Measurements from ENCODE around the gene KRTAP15-1.

KRTAP15-1 gene, protein sequence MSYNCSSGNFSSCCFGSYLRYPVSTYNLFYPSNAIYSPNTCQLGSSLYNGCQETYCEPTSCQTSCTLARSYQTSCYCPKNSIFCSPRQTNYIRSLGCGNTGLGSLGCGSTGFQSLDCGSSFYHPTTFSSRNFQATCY

GRCh38 chr21:30439975-30440374 is at the start of gene KRTAP15-1:
TSS of gene KRTAP15-1 (plus strand) at chr21:30440275. CDS start at chr21:30440328, 53 bp downstream.
- no peak for DNase-seq

GRCh38 chr21:30391492-30392025 is 48.5 kb upstream of the KRTAP15-1 start:
- no peak for DNase-seq

GRCh38 chr21:30395731-30396130 is 44.3 kb upstream of the KRTAP15-1 start, which contains the start of gene KRTAP13-1:
TSS of gene KRTAP13-1 (plus strand) at chr21:30396031. CDS start at chr21:30396087, 56 bp downstream.
- no peak for DNase-seq

DNA sequence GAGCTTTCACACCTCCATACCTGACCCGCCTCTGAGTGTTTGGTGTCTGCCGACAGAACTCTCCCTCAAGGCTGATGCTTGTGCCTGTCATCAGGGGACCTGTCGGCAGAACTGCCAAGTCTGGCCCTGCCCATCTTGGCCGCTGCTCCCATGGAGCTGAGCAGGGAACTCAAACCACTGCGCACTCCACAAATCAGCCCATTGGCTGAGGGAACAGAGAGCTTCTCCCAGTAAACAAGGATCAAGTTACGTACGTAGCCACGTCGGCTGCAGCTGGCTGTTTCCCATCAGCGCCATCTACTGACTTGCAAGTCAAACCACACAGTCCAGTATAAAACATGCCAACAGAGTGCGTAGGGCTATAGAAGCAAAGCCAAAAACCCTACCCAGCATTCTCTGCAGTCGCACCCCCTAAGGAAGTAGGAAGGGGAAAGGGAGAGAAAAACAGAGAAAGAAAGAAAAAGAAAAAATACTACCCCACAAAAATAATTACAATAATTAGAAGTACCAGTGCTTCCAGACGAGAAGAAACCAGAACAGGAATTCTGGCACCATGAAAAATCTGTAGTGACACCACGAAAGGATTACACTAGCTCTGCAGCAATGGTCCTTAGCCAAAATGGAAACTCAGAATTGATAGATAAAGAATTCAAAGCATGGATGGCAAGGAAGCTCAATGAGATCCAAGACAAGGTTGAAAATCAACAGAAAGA is 31.1 kb upstream of the KRTAP15-1 start:
- DNase-seq: peak; percentile 7

DNA sequence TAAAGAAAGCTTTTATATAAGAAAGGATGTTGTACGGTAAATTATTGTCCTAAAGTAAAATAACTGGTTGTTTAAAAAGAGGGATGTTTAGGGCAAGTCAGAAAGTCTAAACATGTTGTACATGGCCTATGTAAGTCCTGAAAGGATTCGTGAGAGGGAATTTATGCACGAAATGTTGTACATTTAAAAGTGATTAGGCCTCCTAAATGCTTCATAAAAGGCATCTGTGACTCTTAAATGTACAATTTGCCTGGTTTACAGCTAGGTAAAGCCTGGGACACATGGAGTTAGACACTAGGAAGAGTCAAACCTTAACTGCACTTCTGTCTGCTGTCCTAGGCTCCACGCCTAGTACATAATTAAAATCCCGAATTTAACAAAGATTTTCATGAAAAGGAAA is 24.1 kb upstream of the KRTAP15-1 start:
- no peak for DNase-seq

- no peak for DNase-seq
These were observed 14.2 kb upstream of the KRTAP15-1 start, which contains the start of gene KRTAP13-3 for GRCh38 chr21:30425826-30426225. TSS of gene KRTAP13-3 (minus strand) at chr21:30425926. CDS start at chr21:30425912, 14 bp downstream.

DNA sequence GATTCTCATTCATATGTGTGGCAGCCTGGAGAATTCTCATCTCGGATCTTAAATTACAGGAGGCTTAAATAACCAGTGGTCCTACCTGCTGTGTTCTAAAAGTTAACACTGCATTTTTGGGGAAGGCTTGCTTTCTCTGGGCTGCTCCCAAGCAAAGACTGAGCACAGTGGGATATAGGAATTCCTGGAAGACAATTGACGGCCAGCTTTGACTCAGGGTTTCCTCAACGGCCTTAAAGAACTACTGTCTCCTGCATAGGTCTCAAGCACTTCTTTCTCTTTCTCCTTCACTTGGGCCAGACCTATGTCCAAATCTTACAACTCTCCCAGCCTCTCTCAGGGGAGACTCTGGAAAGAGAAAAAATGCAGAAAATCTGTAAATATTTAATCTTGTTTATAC is 13.3 kb upstream of the KRTAP15-1 start:
- no peak for DNase-seq

- DNase-seq: no peak
These were observed 9.9 kb upstream of the KRTAP15-1 start, which contains the start of gene KRTAP13-4 for GRCh38 chr21:30430170-30430655. TSS of gene KRTAP13-4 (plus strand) at chr21:30430220. CDS start at chr21:30430276, 56 bp downstream.

DNA sequence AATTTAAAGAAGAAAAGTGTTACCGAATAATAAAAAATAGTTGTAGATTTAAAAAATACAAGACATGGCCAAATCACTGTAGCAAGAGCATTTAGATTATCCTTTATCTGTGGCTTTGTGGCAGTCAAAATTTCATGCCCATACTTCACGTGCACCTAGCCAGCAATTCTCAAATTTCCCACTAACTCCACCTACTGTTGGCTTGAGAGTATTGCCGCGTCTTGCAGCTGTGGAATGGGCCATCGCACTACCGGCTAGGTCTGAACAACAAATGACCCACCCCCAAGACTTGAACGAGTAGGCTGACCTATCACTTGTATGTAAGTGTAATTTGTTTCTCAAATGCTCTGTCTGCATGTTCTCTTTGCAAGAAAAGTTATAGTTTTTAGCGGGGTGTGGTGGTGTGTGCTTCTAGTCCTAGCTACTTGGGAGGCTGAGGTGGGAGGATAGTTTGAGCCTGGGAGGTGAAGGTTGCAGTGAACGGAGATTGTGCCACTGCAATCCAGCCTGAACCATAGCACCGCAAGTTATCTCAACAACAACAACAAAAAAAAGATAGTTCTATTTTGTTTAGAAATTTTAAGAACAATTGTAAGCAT is 5.9 kb upstream of the KRTAP15-1 start:
- no peak for DNase-seq

DNA sequence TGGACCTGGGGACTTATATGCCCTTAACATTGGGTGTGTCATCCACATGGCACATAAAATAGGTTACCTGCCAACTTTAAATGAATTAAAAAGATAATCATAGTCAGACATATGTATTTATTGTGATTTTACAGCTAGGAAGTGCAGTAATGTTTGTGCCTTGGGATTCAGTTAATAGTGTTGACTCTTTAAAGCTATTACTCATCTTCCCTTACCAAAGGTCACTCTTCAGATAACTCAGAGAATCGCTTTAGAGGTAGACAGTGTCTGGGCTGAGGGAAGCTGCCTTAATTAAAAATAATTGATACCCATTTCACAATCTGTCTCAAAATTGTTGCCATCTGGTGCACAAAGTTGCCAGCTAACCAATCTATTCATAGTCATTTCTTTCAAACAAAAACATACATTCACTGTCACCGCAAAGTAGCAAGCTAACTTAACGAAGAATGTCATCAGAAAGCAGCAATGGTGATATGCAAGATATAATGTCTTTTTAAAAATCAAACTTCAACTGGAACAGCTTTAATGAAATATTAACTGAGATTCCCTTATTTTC is 3.0 kb upstream of the KRTAP15-1 start:
- DNase-seq: no peak

GRCh38 chr21:30443226-30443625 is 3.2 kb downstream of the KRTAP15-1 start:
- no peak for DNase-seq

DNA sequence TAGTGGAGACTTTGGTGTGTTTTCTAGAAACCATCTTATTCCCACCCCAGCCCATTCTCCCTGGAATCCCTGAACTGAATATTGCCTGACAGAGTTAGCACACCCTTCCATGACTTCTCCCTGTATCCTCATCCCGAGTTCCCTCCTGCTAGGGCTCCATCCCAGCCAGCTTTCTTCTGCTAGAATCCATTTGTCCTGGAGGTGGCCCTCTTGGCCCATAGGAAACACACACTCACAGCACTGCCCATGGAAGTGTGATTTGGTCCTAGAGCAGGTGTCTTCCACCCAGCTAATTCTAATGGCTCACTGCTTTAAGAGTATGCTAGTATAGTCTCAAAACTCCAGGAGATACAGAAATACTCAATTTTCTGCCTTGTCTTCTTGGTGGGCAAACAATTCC is 4.1 kb downstream of the KRTAP15-1 start:
- no peak for DNase-seq

DNA sequence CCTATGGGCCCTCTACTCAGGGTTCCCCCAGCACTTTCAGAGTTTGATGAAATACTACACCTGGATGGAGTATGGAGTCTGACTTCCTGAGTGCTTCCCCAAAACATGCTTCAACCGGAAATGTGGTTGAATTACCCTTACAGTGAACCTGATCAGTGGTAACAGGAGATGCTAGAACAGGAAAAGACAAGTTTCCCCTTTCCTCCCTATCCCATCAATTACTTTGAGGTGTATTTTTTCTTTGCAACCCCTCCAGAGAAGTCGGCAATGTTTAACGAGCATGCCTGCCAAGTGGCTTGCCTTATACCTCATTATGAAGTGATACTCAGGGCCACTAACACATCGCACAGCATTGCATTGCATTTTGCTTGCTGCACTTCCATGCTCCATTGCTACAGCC is 7.0 kb downstream of the KRTAP15-1 start:
- no peak for DNase-seq

- no peak for DNase-seq
These were observed 8.4 kb downstream of the KRTAP15-1 start for GRCh38 chr21:30448514-30448913.

GRCh38 chr21:30463713-30464112 is 23.6 kb downstream of the KRTAP15-1 start:
- no peak for DNase-seq

DNA sequence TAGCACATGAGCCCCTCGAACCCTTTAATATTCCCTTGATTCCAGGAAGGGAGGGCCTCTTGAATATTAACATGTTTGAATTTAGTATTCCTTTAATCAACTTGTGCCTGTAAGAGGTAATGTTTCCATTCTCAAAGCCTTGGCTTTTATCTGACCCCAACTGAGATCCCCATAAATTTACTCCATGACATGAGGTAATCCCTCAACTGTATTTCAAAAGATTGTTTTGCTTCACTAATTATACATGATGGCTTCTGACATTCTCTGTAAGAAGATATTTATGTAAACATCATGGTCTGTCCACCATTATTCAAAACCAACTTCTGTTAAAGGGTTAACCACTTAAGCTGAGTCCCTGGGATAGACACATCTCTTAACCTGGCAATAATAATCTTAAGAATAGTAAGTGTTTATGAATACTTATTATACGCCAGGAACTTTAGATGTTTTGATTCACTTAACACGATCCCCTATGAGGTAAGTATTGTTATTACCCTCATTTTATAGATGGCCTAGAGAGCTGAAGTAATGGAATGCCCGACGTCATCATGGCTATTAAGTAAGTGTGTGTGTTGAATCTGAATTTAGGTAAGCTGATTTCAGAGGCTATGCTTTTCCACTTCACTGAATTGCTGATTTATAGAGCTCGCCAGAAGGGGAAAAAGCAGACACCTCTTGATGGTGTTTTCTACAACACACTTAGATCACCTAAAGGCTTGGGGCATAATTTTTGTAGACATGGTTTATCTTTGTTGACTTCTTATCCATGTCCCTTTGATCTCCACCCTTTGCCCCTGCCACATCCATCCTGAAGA is 29.0 kb downstream of the KRTAP15-1 start:
- DNase-seq: no peak

- no peak for DNase-seq
These were observed 37.9 kb downstream of the KRTAP15-1 start for GRCh38 chr21:30478004-30478403.

GRCh38 chr21:30479259-30479658 is 39.2 kb downstream of the KRTAP15-1 start:
- no peak for DNase-seq

DNA sequence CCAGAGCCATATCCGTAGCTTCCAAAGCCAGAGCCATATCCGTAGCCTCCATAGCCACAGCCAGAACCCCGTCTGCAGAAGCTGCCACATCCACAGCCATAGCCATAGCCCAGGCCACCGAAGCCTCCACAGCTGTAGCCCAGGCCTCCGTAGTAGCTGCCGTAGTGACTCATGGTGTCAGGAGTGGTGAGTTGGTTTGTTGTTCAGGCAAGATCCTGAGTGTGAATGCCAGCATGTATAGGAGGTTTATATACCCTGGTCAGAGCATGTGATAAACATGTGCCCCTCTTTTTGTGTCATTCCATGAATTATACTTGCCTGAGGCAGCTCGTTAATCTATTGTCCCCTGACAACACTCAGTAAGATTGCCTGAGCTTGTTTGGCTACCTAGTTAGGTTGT is 40.1 kb downstream of the KRTAP15-1 start, which contains the start of gene KRTAP19-1:
Gene KRTAP19-1, minus strand, starts transcription at position 223 of the 400 bp plus-strand sequence. Its CDS starts 50 bp downstream, at position 173.
- no peak for DNase-seq

DNA sequence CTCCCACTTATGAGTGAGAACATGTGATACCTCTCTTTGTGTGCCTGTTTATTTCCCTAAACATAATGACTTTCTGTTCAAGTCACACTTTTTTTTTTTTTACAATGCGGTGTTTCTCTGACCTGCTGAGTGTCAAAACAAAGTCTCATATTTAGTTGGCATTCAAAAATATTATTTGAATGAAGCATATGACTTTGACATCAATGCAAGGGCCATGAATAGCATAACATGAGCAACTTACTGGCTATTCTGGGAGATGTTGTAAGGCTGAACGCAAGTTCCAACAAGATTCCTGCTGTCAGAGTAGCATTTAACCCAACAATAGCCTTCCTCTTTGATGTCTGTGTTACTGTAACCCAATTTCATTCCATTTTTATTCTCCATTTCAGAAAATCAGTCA is 42.1 kb downstream of the KRTAP15-1 start:
- DNase-seq: no peak

- DNase-seq: no peak
These were observed 46.1 kb downstream of the KRTAP15-1 start for GRCh38 chr21:30486180-30486579.

DNA sequence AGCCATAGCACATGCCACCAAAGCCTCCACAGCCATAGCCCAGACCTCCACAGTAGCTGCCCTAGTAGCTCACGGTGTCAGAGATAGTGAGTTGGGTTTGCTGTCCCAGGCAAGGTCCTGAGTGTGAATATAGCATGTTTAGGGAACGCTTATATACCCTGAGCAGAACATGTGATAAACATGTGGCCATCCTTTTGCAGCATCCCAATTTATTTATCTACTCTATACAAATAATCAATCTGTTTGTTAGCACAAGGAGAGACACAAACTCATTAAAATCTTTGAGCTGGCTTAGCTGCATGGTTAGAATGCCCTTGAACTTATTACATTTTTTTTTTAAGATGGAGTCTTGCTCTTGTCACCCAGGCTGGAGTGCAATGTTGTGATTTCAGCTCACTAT is 47.3 kb downstream of the KRTAP15-1 start, which contains the start of gene KRTAP19-2:
Gene KRTAP19-2, minus strand, starts transcription at position 101 of the 400 bp plus-strand sequence. Its CDS starts 88 bp downstream, at position 13.
- no peak for DNase-seq

Data from 8988T (cell line).